ENCODE results near the gene DTYMK. TPM values are rescaled to one million over a fixed set of nuclear protein-coding genes. Genes with fewer than 3 reads are reported as not detected.
A peak's percentile ranks its signal among the peaks of the same experiment; 100 is the strongest.

Gene DTYMK
- total RNA-seq, 1 experiment from 2014 or later: 88.1 TPM

DNA sequence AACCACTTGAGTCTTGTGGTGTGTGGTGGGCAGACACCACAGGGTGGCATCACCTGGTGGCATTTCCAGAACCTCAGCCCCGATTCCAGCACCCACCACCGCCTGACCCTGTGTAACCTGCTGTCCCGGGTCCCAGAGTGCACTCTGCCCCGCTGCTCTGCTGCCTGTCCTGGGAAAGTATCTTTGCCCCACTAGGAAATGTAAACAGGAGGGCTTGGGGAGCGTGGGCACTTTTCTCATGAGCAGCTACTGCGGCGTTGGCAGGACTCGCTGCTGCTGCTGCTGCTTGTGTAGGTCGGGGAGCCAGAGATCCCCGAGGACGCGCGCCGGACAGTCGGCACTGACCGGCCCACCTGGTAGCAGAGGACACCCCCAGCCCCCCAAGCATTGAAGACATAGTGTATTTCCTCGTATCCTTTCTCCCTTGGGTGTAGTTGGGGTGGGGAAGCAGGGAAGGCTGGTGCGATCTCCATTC, 13.4 kb downstream of the DTYMK start:
- no peaks in the 10 kb centered on the region for H3K27me3 Mint-ChIP-seq (ENCODE audit: low read depth)
- DNase-seq (ENCODE audit: low spot score) (no peak), ATAC-seq (no peak)
- peaks cover 2% of the 10 kb centered on the region; the same call in 1 of the 2 replicates for H3K4me1 Mint-ChIP-seq
- H3K9me3 Mint-ChIP-seq: no peaks in the 10 kb centered on the region
- POLR2A ChIA-PET: interaction anchor here (0.6 kb wide), 1 partner anchor 550 kb away, joined by 4 read pairs; no protein-coding TSS in a partner anchor
- peak overlapping the region; percentile 70; the same call in 1 of the 2 replicates for H3K27ac Mint-ChIP-seq
- CTCF ChIA-PET: no interaction called here
- peaks cover 39% of the 10 kb centered on the region for H3K36me3 Mint-ChIP-seq
- no peak overlapping the region for H3K4me3 Mint-ChIP-seq
- TF ChIP-seq OVOL2 (CRISPR knock-in tag; IDR thresholded peaks at IDR 0.05; ENCODE audit: borderline replicate concordance): no peak
- TF ChIP-seq TEAD1 (CRISPR knock-in tag; IDR thresholded peaks at IDR 0.05): no peak
- no peak for TF ChIP-seq ZNF121 (CRISPR knock-in tag; IDR thresholded peaks at IDR 0.05)
- TF ChIP-seq, protein P1, sequence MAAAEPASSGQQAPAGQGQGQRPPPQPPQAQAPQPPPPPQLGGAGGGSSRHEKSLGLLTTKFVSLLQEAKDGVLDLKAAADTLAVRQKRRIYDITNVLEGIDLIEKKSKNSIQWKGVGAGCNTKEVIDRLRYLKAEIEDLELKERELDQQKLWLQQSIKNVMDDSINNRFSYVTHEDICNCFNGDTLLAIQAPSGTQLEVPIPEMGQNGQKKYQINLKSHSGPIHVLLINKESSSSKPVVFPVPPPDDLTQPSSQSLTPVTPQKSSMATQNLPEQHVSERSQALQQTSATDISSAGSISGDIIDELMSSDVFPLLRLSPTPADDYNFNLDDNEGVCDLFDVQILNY (CRISPR knock-in tag; IDR thresholded peaks at IDR 0.05): no peak
- TF ChIP-seq ZBTB21 (CRISPR knock-in tag; IDR thresholded peaks at IDR 0.05; ENCODE audit: borderline replicate concordance): no peak
- TF ChIP-seq, protein P2, sequence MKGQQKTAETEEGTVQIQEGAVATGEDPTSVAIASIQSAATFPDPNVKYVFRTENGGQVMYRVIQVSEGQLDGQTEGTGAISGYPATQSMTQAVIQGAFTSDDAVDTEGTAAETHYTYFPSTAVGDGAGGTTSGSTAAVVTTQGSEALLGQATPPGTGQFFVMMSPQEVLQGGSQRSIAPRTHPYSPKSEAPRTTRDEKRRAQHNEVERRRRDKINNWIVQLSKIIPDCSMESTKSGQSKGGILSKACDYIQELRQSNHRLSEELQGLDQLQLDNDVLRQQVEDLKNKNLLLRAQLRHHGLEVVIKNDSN (CRISPR knock-in tag; IDR thresholded peaks at IDR 0.05): no peak
- no peak for TF ChIP-seq EMX1 (CRISPR knock-in tag; IDR thresholded peaks at IDR 0.05)
- no peak for TF ChIP-seq GRHL2 (CRISPR knock-in tag; IDR thresholded peaks at IDR 0.05; ENCODE audit: insufficient replicate concordance, severe bottlenecking)
- TF ChIP-seq NR3C1 (CRISPR knock-in tag; conservative IDR thresholded peaks at IDR 0.05; ENCODE audit: low read depth): no peak
- TF ChIP-seq, protein P3, sequence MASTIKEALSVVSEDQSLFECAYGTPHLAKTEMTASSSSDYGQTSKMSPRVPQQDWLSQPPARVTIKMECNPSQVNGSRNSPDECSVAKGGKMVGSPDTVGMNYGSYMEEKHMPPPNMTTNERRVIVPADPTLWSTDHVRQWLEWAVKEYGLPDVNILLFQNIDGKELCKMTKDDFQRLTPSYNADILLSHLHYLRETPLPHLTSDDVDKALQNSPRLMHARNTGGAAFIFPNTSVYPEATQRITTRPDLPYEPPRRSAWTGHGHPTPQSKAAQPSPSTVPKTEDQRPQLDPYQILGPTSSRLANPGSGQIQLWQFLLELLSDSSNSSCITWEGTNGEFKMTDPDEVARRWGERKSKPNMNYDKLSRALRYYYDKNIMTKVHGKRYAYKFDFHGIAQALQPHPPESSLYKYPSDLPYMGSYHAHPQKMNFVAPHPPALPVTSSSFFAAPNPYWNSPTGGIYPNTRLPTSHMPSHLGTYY (CRISPR knock-in tag; IDR thresholded peaks at IDR 0.05): no peak
- TF ChIP-seq, protein P4, sequence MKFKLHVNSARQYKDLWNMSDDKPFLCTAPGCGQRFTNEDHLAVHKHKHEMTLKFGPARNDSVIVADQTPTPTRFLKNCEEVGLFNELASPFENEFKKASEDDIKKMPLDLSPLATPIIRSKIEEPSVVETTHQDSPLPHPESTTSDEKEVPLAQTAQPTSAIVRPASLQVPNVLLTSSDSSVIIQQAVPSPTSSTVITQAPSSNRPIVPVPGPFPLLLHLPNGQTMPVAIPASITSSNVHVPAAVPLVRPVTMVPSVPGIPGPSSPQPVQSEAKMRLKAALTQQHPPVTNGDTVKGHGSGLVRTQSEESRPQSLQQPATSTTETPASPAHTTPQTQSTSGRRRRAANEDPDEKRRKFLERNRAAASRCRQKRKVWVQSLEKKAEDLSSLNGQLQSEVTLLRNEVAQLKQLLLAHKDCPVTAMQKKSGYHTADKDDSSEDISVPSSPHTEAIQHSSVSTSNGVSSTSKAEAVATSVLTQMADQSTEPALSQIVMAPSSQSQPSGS (CRISPR knock-in tag; IDR thresholded peaks at IDR 0.05; ENCODE audit: borderline replicate concordance, low read depth): no peak
- no peak for TF ChIP-seq ZNF219 (CRISPR knock-in tag; IDR thresholded peaks at IDR 0.05; ENCODE audit: borderline replicate concordance)
- TF ChIP-seq CBFB (CRISPR knock-in tag; IDR thresholded peaks at IDR 0.05; ENCODE audit: low read depth): no peak

GRCh38 chr2:241672243-241673188, 14.1 kb downstream of the DTYMK start:
- CTCF ChIA-PET: no interaction called here
- TF ChIP-seq CREB1 (CRISPR knock-in tag; IDR thresholded peaks at IDR 0.05) (no peak), CBFB (CRISPR knock-in tag; IDR thresholded peaks at IDR 0.05; ENCODE audit: low read depth) (no peak), NR2C2 (CRISPR knock-in tag; IDR thresholded peaks at IDR 0.05) (no peak), ZNF532 (CRISPR knock-in tag; IDR thresholded peaks at IDR 0.05; ENCODE audit: borderline replicate concordance) (no peak), NFATC4 (CRISPR knock-in tag; IDR thresholded peaks at IDR 0.05) (no peak), IRF2 (CRISPR knock-in tag; IDR thresholded peaks at IDR 0.05; ENCODE audit: borderline replicate concordance, low read depth) (no peak), ZBTB21 (CRISPR knock-in tag; IDR thresholded peaks at IDR 0.05; ENCODE audit: borderline replicate concordance) (no peak), NFYB (CRISPR knock-in tag; conservative IDR thresholded peaks at IDR 0.05; ENCODE audit: low read depth) (no peak)
- TF ChIP-seq, protein P5, sequence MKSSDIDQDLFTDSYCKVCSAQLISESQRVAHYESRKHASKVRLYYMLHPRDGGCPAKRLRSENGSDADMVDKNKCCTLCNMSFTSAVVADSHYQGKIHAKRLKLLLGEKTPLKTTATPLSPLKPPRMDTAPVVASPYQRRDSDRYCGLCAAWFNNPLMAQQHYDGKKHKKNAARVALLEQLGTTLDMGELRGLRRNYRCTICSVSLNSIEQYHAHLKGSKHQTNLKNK (CRISPR knock-in tag; IDR thresholded peaks at IDR 0.05): no peak
- ATAC-seq (no peak), DNase-seq (ENCODE audit: low spot score) (no peak)
- H3K27ac Mint-ChIP-seq: no peak overlapping the region
- no peaks in the 10 kb centered on the region for H3K9me3 Mint-ChIP-seq
- H3K4me3 Mint-ChIP-seq: no peak overlapping the region
- H3K4me1 Mint-ChIP-seq: peaks cover 2% of the 10 kb centered on the region; the same call in 1 of the 2 replicates
- POLR2A ChIA-PET: interaction anchor here (0.6 kb wide), 1 partner anchor 549 kb away, joined by 4 read pairs; no protein-coding TSS in a partner anchor
- H3K36me3 Mint-ChIP-seq: peaks cover 36% of the 10 kb centered on the region
- no peaks in the 10 kb centered on the region for H3K27me3 Mint-ChIP-seq (ENCODE audit: low read depth)
